DMS 273 (cell line): ENCODE measurements around the gene ADGRD2.
A peak's percentile ranks its signal among the peaks of the same experiment; 100 is the strongest.

Experiments used
- DNase-seq: peaks from one replicate; lab custom pipeline; 2025; ENCODE audit not compliant: unreplicated experiment; lab: John Stamatoyannopoulos, UW

Gene ADGRD2

GRCh38 chr9:124477648-124478285, 27.5 kb downstream of the ADGRD2 start:
- DNase-seq, result peak; percentile 55

GRCh38 chr9:124478354-124478753, 28.1 kb downstream of the ADGRD2 start:
- DNase-seq, result no peak

GRCh38 chr9:124479371-124479770, 29.1 kb downstream of the ADGRD2 start:
- no peak for DNase-seq

GRCh38 chr9:124479947-124480620, 29.8 kb downstream of the ADGRD2 start:
- DNase-seq, result no peak

- peak; percentile 77 for DNase-seq
Observed at GRCh38 chr9:124480621-124480981, 30.4 kb downstream of the ADGRD2 start.

- no peak for DNase-seq
Observed at GRCh38 chr9:124481115-124481514, 30.9 kb downstream of the ADGRD2 start.

GRCh38 chr9:124482431-124483031, 32.3 kb downstream of the ADGRD2 start:
- DNase-seq, result no peak

- DNase-seq, result no peak
Observed at GRCh38 chr9:124483481-124483880, 33.2 kb downstream of the ADGRD2 start.

- no peak for DNase-seq
Observed at GRCh38 chr9:124485201-124485600, 35.0 kb downstream of the ADGRD2 start.

GRCh38 chr9:124485936-124486335, 35.7 kb downstream of the ADGRD2 start:
- no peak for DNase-seq

- DNase-seq, result no peak
Observed at GRCh38 chr9:124486778-124487259, 36.6 kb downstream of the ADGRD2 start.

GRCh38 chr9:124487260-124488182, 37.3 kb downstream of the ADGRD2 start:
- DNase-seq, result no peak

- no peak for DNase-seq
Observed at GRCh38 chr9:124488641-124489210, 38.5 kb downstream of the ADGRD2 start.

GRCh38 chr9:124489222-124489621, 39.0 kb downstream of the ADGRD2 start:
- DNase-seq, result no peak

- DNase-seq, result no peak
Observed at GRCh38 chr9:124490004-124490403, 39.8 kb downstream of the ADGRD2 start.

- DNase-seq, result no peak
Observed at GRCh38 chr9:124491049-124491975, 41.1 kb downstream of the ADGRD2 start.

- no peak for DNase-seq
Observed at GRCh38 chr9:124492818-124493217, 42.6 kb downstream of the ADGRD2 start.

- DNase-seq, result no peak
Observed at GRCh38 chr9:124493218-124493617, 43.0 kb downstream of the ADGRD2 start.

- no peak for DNase-seq
Observed at GRCh38 chr9:124493794-124494479, 43.7 kb downstream of the ADGRD2 start.
